ENCODE results near the gene LARP4B. TPM values are rescaled to one million over a fixed set of nuclear protein-coding genes. Genes with fewer than 3 reads are reported as not detected.

Gene LARP4B
- 19.5 and 23.6 TPM in 2 replicates for total RNA-seq (2016; rRNA removed; fragmentation: Illumina TruSeq; extraction: Trizol)
- total RNA-seq (2016; cell fraction: cytosol; rRNA removed; fragmentation: Illumina TruSeq; extraction: Trizol; ENCODE audit: low read depth): 14.7 and 23.0 TPM in 2 replicates
- total RNA-seq (2016; cell fraction: insoluble cytoplasmic fraction; rRNA removed; fragmentation: Illumina TruSeq; extraction: Trizol): 19.2 and 20.0 TPM in 2 replicates
- 15.0 and 15.8 TPM in 2 replicates for total RNA-seq (2016; cell fraction: membrane; rRNA removed; fragmentation: Illumina TruSeq; extraction: Trizol)
- 26.7 and 30.9 TPM in 2 replicates for total RNA-seq (2016; cell fraction: nucleus; rRNA removed; fragmentation: Illumina TruSeq; extraction: Trizol)
- 29.4 and 30.2 TPM in 2 replicates for polyA plus RNA-seq (2011; rRNA removed)
- 17.2 and 19.1 TPM in 2 replicates for polyA plus RNA-seq (2011; cell fraction: cytosol; rRNA removed)
- 47.0 and 50.9 TPM in 2 replicates for polyA plus RNA-seq (2011; cell fraction: nucleus; rRNA removed)
- polyA plus RNA-seq (2012): 21.6 and 23.2 TPM in 2 replicates
- polyA plus RNA-seq (2016; cell fraction: cytosol; fragmentation: Illumina TruSeq; extraction: Trizol; ENCODE audit: low read depth): 0.96 and 1.0 TPM in 2 replicates
- 20.6 and 24.1 TPM in 2 replicates for polyA plus RNA-seq (2016; cell fraction: insoluble cytoplasmic fraction; fragmentation: Illumina TruSeq; extraction: Trizol; ENCODE audit: low read depth)
- 4.4 and 4.9 TPM in 2 replicates for polyA plus RNA-seq (2016; cell fraction: membrane; fragmentation: Illumina TruSeq; extraction: Trizol; ENCODE audit: low read depth)
- 31.6 and 31.8 TPM in 2 replicates for polyA plus RNA-seq (2016; cell fraction: nucleus; fragmentation: Illumina TruSeq; extraction: Trizol; ENCODE audit: insufficient read depth, low read depth)
- 61.5 and 94.1 TPM in 2 replicates for polyA minus RNA-seq (2011; rRNA and poly(A)+ RNA removed; ENCODE audit: low replicate concordance)
- 27.4 and 36.0 TPM in 2 replicates for polyA minus RNA-seq (2011; cell fraction: cytosol; rRNA and poly(A)+ RNA removed)
- polyA minus RNA-seq (2011; cell fraction: nucleus; rRNA and poly(A)+ RNA removed): 92.4 and 94.1 TPM in 2 replicates
- percentile 86 among the genes with signal in this experiment for Bru-seq, nascent RNA
- percentile 86 among the genes with signal in this experiment for BruChase-seq, experiment 1, labeled RNA remaining after a 6-hour chase
- BruChase-seq, experiment 2, labeled RNA remaining after a 2-hour chase: percentile 89 among the genes with signal in this experiment
- long read RNA-seq, experiment 1, partial matches to known transcripts: 0 of 28 reads
- long read RNA-seq, experiment 1, other reads (novel, unspliced or antisense): 28 of 28 reads
- long read RNA-seq, experiment 2, full-length matches to known transcripts: 3 of 35 reads
- long read RNA-seq, experiment 2, partial matches to known transcripts: 28 of 35 reads
- long read RNA-seq, experiment 2, other reads (novel, unspliced or antisense): 4 of 35 reads

DNA sequence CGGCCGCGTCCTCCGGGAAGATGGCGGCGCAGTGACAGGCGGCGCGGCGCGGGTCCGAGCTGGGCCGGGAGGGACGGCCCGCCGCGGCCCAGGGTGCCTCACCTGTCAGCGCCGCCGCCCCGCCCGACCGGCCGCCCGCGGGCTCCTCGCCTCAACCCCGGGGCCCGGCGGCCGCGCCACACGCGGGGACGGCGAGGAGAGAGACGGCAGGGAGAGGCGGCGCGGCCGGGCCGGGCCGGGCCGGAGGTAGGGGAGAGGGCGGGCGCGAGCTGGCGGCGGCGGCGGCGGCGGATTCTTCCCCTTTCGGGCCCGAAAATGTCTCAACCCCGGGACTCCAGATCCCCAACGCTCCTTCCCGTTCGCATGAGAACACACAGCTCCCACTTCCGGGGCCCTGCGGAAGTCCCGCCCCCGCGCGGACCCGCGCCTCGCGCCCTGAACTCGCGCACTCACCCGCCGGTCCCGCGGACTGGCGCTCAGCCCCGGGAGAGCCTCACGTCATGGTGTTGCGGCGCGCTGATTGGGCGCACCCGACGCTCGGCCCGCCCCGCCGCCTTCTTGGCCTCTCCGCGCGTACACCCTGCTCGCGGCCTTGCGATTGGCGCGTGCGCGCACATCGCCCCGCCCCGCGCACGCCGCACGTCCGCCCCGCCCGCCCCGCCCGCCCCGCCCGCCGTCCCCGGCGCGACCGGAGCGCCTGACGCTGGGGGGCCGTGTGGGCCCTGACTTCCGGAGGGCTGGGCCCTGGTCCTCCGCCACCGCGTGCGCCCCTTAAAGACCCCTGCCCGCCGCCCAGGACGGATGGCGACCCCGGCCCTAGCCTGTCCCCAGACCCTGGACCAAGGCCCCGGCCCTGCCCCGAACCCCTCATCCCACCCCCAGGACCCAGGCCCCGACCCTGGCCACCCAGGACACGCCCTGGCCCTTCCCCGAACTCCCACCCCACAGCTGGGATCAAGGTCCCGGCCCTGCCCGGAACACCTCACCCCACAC lies at the start of gene LARP4B:
LARP4B (minus strand) TSS at position 380 of the 993 bp plus-strand sequence. CDS start 45,984 bp downstream, outside the sequence.
- Histone ChIP-seq H3K27ac (ENCODE audit: extremely low read length, insufficient read depth, low read length) (peak within 1 kb of the TSS; percentile 76), H3K4me2 (ENCODE audit: low read depth, low read length) (peak within 1 kb of the TSS; percentile 82), H3K79me2 (ENCODE audit: insufficient read depth, low read length) (peaks cover 42% of the 10 kb centered on the region), H3K27me3 (ENCODE audit: control insufficient read depth in 1 of 2, insufficient read depth in 2 of 2, low read length in 2 of 2) (peaks cover 0 to 3% of the 10 kb centered on the region in 2 experiments; a peak in 1 of 5 replicates), H3K36me3 (replicated peaks in 1 of 2; ENCODE audit: control insufficient read depth in 1 of 2, insufficient read depth in 2 of 2, low read length in 2 of 2) (peaks cover 2 to 6% of the 10 kb centered on the region in 2 experiments; a peak in 2 of 5 replicates), H3K4me3 (replicated peaks in 1 of 3; ENCODE audit: insufficient read depth in 1 of 3, low read depth in 2 of 3, low read length in 3 of 3) (peak within 1 kb of the TSS; percentile 83 to 88 (median 88)), H4K20me1 (ENCODE audit: insufficient read depth, low read length) (peaks cover 40% of the 10 kb centered on the region), H3K4me1 (ENCODE audit: insufficient read depth, low read length) (peaks cover 71% of the 10 kb centered on the region), H2AFZ (ENCODE audit: low read length) (no peak within 1 kb of the TSS), H3K9ac (ENCODE audit: insufficient read depth, low read depth, low read length) (peak within 1 kb of the TSS; percentile 88), H3K9me3 (ENCODE audit: low read length) (no peaks in the 10 kb centered on the region)
- peak; percentile 89 for ATAC-seq
- intact Hi-C loops (cut with micrococcal nuclease; ENCODE audit: unreplicated experiment) (loop anchor here (2.0 kb wide), 3 partner anchors 39 to 117 kb away; partner anchors contain the start of genes GTPBP4 and IDI1), in situ Hi-C loops (cut with HindIII; ENCODE audit: extremely low pct_ligation_motif_present, low pct_unique_long_range_greater_than_20kb) (loop anchor here (10.0 kb wide), 1 partner anchor 53 kb away; the partner anchor contains the start of gene GTPBP4)
- POLR2A ChIA-PET: interaction anchor here (0.7 to 2.2 kb wide), 5 partner anchors 31 to 117 kb away, joined by 3 to 15 read pairs (median 7); partner anchors contain the start of gene IDI1
- no TSS peak for BruUV-seq (replicated peaks)
- WGBS (ENCODE audit: low lambda C conversion rate): 3% methylated on average over 8 of the region's 137 CpGs
- peak; percentile 93 for DNase-seq (ENCODE audit: low spot score)
- FAIRE-seq: peak; percentile 36
- CTCF ChIA-PET (ENCODE audit: low intra/inter-chr PET ratio, low total read pairs): no interaction called here
- peak; percentile 62 for TF ChIP-seq PHF20 (CRISPR knock-in tag; IDR thresholded peaks at IDR 0.05)
- TF ChIP-seq PCBP1 (IDR thresholded peaks at IDR 0.05; ENCODE audit: borderline replicate concordance, low read depth, low read length): peak; percentile 13; the same call in 1 of the 2 replicates
- peak; percentile 75 for TF ChIP-seq CHD2 (IDR thresholded peaks at IDR 0.05; ENCODE audit: low read depth, low read length)
- no peak for TF ChIP-seq SSRP1 (CRISPR knock-in tag; IDR thresholded peaks at IDR 0.05)
- TF ChIP-seq GTF2F1 (IDR thresholded peaks at IDR 0.05; ENCODE audit: low read length): no peak
- peak; percentile 64; the same call in 1 of the 2 replicates for TF ChIP-seq KDM5A (IDR thresholded peaks at IDR 0.05; ENCODE audit: borderline replicate concordance, low read length)
- peak; percentile 48 for TF ChIP-seq ERF (CRISPR knock-in tag; IDR thresholded peaks at IDR 0.05)
- peak; percentile 57 for TF ChIP-seq HOXA3 (CRISPR knock-in tag; IDR thresholded peaks at IDR 0.05)
- TF ChIP-seq SP4 (CRISPR knock-in tag; IDR thresholded peaks at IDR 0.05): peak; percentile 64
- TF ChIP-seq, protein P1, sequence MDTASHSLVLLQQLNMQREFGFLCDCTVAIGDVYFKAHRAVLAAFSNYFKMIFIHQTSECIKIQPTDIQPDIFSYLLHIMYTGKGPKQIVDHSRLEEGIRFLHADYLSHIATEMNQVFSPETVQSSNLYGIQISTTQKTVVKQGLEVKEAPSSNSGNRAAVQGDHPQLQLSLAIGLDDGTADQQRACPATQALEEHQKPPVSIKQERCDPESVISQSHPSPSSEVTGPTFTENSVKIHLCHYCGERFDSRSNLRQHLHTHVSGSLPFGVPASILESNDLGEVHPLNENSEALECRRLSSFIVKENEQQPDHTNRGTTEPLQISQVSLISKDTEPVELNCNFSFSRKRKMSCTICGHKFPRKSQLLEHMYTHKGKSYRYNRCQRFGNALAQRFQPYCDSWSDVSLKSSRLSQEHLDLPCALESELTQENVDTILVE (CRISPR knock-in tag; IDR thresholded peaks at IDR 0.05): peak; percentile 77; the same call in 1 of the 2 replicates
- TF ChIP-seq ZFX (CRISPR knock-in tag; IDR thresholded peaks at IDR 0.05; ENCODE audit: low read depth): peak; percentile 83
- TF ChIP-seq, protein P2, sequence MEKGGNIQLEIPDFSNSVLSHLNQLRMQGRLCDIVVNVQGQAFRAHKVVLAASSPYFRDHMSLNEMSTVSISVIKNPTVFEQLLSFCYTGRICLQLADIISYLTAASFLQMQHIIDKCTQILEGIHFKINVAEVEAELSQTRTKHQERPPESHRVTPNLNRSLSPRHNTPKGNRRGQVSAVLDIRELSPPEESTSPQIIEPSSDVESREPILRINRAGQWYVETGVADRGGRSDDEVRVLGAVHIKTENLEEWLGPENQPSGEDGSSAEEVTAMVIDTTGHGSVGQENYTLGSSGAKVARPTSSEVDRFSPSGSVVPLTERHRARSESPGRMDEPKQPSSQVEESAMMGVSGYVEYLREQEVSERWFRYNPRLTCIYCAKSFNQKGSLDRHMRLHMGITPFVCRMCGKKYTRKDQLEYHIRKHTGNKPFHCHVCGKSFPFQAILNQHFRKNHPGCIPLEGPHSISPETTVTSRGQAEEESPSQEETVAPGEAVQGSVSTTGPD (CRISPR knock-in tag; IDR thresholded peaks at IDR 0.05): no peak
- TF ChIP-seq, protein P3, sequence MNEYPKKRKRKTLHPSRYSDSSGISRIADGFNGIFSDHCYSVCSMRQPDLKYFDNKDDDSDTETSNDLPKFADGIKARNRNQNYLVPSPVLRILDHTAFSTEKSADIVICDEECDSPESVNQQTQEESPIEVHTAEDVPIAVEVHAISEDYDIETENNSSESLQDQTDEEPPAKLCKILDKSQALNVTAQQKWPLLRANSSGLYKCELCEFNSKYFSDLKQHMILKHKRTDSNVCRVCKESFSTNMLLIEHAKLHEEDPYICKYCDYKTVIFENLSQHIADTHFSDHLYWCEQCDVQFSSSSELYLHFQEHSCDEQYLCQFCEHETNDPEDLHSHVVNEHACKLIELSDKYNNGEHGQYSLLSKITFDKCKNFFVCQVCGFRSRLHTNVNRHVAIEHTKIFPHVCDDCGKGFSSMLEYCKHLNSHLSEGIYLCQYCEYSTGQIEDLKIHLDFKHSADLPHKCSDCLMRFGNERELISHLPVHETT (CRISPR knock-in tag; conservative IDR thresholded peaks at IDR 0.05): peak; percentile 95
